H1 (cell line): Measurements from ENCODE around the gene PAX8.

ENCODE experiments used
- ATF3 ChIP-seq: IDR thresholded peaks from 2 replicates; pipeline ENCODE4 v1.6.1; 2011; ENCODE audit warnings: low read depth, mild to moderate bottlenecking, low read length; ENCODE audit not compliant: insufficient read depth
- CTCF ChIP-seq, 3 experiments: IDR thresholded peaks; 1 replicate in 2 of 3; 2 replicates in 1 of 3; pipeline versions ENCODE4 v1.5.1 to v1.6.1; 2011; ENCODE audit warnings: low read length in 3 of 3, mild to moderate bottlenecking in 3 of 3, inconsistent platforms in 2 of 3, low read depth in 1 of 3, moderate library complexity in 1 of 3; ENCODE audit not compliant: insufficient read depth in 1 of 3; ENCODE audit errors: control extremely low read depth in 1 of 3
- HDAC2 ChIP-seq, 2 experiments: fragments of 300-600 bp in 1 of 2; sonication (generic) in 1 of 2; IDR thresholded peaks; 2 replicates each; pipeline ENCODE4 v1.6.1; 2011 to 2012; ENCODE audit warnings: low read depth in 2 of 2, low read length in 2 of 2, mild to moderate bottlenecking in 2 of 2, moderate library complexity in 2 of 2, borderline replicate concordance in 1 of 2, inconsistent platforms in 1 of 2
- POLR2A ChIP-seq, 2 experiments: IDR thresholded peaks; 1 replicate in 1 of 2; 2 replicates in 1 of 2; pipeline ENCODE4 v1.6.1; 2011; ENCODE audit warnings: low read depth in 2 of 2, low read length in 2 of 2, mild to moderate bottlenecking in 2 of 2; ENCODE audit errors: control extremely low read depth in 1 of 2
- SRF ChIP-seq: IDR thresholded peaks from 2 replicates; pipeline ENCODE4 v1.6.1; 2011; ENCODE audit warnings: mild to moderate bottlenecking, low read depth, low read length, moderate library complexity

DNA sequence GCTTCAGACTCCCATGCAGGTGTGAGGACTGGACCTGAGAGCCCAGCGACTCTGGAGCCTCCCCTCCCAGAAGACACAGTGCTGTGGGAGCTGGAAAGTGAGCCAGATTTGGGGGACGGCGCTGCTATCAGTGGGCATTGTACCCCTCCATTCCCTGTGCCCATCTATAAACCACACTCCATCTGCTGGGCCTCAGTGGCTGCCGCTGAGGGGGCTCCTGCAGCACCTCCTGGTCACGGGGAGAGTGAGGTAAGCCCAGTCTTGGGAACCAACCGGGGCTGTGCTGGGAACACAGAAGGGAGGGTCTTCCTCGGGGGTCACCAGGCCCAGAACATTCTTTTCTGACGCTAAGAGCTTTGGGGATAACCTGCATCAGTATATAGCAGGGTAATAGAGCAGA lies 95.5 kb downstream of the PAX8 start:
- TF ChIP-seq SRF, result no peak
- TF ChIP-seq ATF3, result no peak
- TF ChIP-seq HDAC2 (IDR thresholded peaks at IDR 0.05; ENCODE audit: borderline replicate concordance in 1 of 2, low read depth in 2 of 2, low read length in 2 of 2), result no peak
- TF ChIP-seq CTCF (IDR thresholded peaks at IDR 0.05; ENCODE audit: control extremely low read depth in 1 of 3, insufficient read depth in 1 of 3, low read depth in 1 of 3, low read length in 3 of 3), result no peak
- TF ChIP-seq POLR2A (IDR thresholded peaks at IDR 0.05; ENCODE audit: control extremely low read depth in 1 of 2, low read depth in 2 of 2, low read length in 2 of 2), result no peak
